Heart right ventricle (tissue), 16 donors: ENCODE data around the gene AQP7. TPM values are rescaled to one million over a fixed set of nuclear protein-coding genes. Genes with fewer than 3 reads are reported as not detected.

Experiments used
- ATAC-seq, 8 donors: fragments of 200-7000 bp; cut with Tn5 transposase; one replicate each; pipeline ENCODE4 v1.9.1; 2020; ENCODE audit warnings: mild to moderate bottlenecking in 8 of 8, moderate library complexity in 8 of 8, moderate number of reproducible peaks in 1 of 8
- DNase-seq, 2 donors: peaks; one replicate each; pipeline ENCODE4 v3.0.0-alpha.2; 2020
- H3K27ac ChIP-seq, 10 donors: fragments of 200-600 bp; sonication (generic) in 2 of 10; one replicate each; pipeline versions ENCODE4 v1.5.0 to v1.8.0; 2020 to 2022; ENCODE audit warnings: mild to moderate bottlenecking in 3 of 10
- H3K27me3 ChIP-seq, 7 donors: fragments of 200-600 bp; one replicate each; pipeline ENCODE4 v1.8.0; 2021 to 2022; ENCODE audit warnings: mild to moderate bottlenecking in 2 of 7
- H3K36me3 ChIP-seq, 9 donors: fragments of 200-600 bp; sonication (generic) in 1 of 9; one replicate each; pipeline versions ENCODE4 v1.5.0 to v1.8.0; 2020 to 2022; ENCODE audit warnings: mild to moderate bottlenecking in 2 of 9
- H3K4me1 ChIP-seq, 9 donors: fragments of 200-600 bp; sonication (generic) in 1 of 9; one replicate each; pipeline versions ENCODE4 v1.5.0 to v1.8.0; 2020 to 2022; ENCODE audit warnings: mild to moderate bottlenecking in 4 of 9
- H3K4me3 ChIP-seq, 10 donors: fragments of 200-600 bp; sonication (generic) in 2 of 10; one replicate each; pipeline versions ENCODE4 v1.5.0 to v1.8.0; 2020 to 2022; ENCODE audit warnings: mild to moderate bottlenecking in 7 of 10, moderate library complexity in 2 of 10
- H3K9me3 ChIP-seq, 11 donors: fragments of 200-600 bp in 10 of 11; sonication (generic) in 2 of 11; one replicate each; pipeline versions ENCODE4 v1.5.0 to v1.8.0; 2013 to 2022; ENCODE audit warnings: mild to moderate bottlenecking in 2 of 11, control low read depth in 1 of 11, moderate library complexity in 1 of 11
- WGBS, 2 donors: extraction: QIAGEN DNeasy Blood & Tissue Kit; methylation state at CpG; one replicate each; pipeline ENCODE4 v1.1.7; 2013; ENCODE audit warnings: inconsistent platforms in 1 of 2; 5-methylcytosine and 5-hydroxymethylcytosine counted together
- intact Hi-C, 10 donors: fragments of 100-400 bp; cut with DNase I; formaldehyde crosslinking; loops; one replicate each; pipeline versions ENCODE4 v1.11.1 to v1.14.2; 2022
- polyA plus RNA-seq, 2 donors: library from polyadenylated mRNA; stranded (reverse); fragments of 200-250 nt; gene quantifications; one replicate each; pipeline ENCODE4 v1.2.3, GENCODE V29; 2013
- total RNA-seq, 10 donors: library from RNA; stranded (reverse); fragmentation: NEBNext Ultra II Directional in 3 of 10; extraction: Animal tissue kit (Norgen Biotek cat#: 25700) in 3 of 10; gene quantifications; one replicate each; pipeline versions ENCODE4 v1.2.1 to v1.2.4, GENCODE V29; 2021 to 2023
- TF ChIP-seq, protein P1 (sequence below), 9 donors: fragments of 200-600 bp; sonication (generic) in 2 of 9; IDR thresholded peaks; one replicate each; pipeline versions ENCODE4 v1.5.0 to v1.8.0; 2021 to 2022; ENCODE audit warnings: antibody characterized with exemption in 9 of 9, mild to moderate bottlenecking in 5 of 9, moderate library complexity in 1 of 9
- donor health status: Arrhythmogenic right ventricular cardiomyopathy.
- donor health status: ischemic (EF 13 %, LVEDD 7.1; RV severe dilation, severe dysfunction).
- donor health status: healthy with polysubstance abuse.
- donor health status: DM: no; HTN: yes; CAD: no.
- donor health status: DM: no; HTN: no; CAD: no.
- donor health status: ischemic (EF 25% LVEDD 6.9; RV normal size, moderate dysfunction).
- donor health status: ischemic (EF 25% LVEDD 5.7; RV mildly dilated, moderate dysfunction).
- donor health status: healthy.
- donor health status: DM: yes; HTN: yes; CAD: no.
- donor health status: Ischemic cardiomyopathy.
- donor health status: ischemic (EF 35%, LVEDD 5.7; RV mildly dilated, moderate dysfunction).
- donor health status: nonischemic (EF 11% LVEDD 7.7; RV severe dilation, severe dysfunction).
- donor health status: DM: yes; HTN: yes; CAD: no.
- donor health status: PGD.
- donor health status: ischemic (EF 29% LVEDD 5.4; RV normal size, mild dysfunction).
- donor health status: nonischemic (EF 23%, LVEDD 6.1; RV moderate dilation, normal function).

AQP7 gene
- total and polyA plus RNA-seq, 12 donors: 28.2 to 255 (median 133) TPM

GRCh38 chr9:33346564-33346963 lies 55.8 kb downstream of the AQP7 start:
- 89 to 91% methylated on average over 4 of the region's 4 CpGs for WGBS, 2 donors
- intact Hi-C loops: loop anchor here in 1 of 10 donors (10.0 kb wide), 1 partner anchor 72 kb away; no protein-coding TSS in a partner anchor
- ATAC-seq (no peak), DNase-seq (no peak)
- H3K36me3 ChIP-seq: peaks cover 0 to 94% (median 73%) of the 10 kb centered on the region in 9 donors
- H3K4me1 ChIP-seq: peaks cover 0 to 16% (median 4%) of the 10 kb centered on the region in 9 donors
- TF ChIP-seq, protein P1, sequence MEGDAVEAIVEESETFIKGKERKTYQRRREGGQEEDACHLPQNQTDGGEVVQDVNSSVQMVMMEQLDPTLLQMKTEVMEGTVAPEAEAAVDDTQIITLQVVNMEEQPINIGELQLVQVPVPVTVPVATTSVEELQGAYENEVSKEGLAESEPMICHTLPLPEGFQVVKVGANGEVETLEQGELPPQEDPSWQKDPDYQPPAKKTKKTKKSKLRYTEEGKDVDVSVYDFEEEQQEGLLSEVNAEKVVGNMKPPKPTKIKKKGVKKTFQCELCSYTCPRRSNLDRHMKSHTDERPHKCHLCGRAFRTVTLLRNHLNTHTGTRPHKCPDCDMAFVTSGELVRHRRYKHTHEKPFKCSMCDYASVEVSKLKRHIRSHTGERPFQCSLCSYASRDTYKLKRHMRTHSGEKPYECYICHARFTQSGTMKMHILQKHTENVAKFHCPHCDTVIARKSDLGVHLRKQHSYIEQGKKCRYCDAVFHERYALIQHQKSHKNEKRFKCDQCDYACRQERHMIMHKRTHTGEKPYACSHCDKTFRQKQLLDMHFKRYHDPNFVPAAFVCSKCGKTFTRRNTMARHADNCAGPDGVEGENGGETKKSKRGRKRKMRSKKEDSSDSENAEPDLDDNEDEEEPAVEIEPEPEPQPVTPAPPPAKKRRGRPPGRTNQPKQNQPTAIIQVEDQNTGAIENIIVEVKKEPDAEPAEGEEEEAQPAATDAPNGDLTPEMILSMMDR (IDR thresholded peaks at IDR 0.05): no peak
- H3K4me3 ChIP-seq: no peak overlapping the region
- no peak overlapping the region for H3K27ac ChIP-seq
- H3K27me3 ChIP-seq: no peaks in the 10 kb centered on the region
- no peaks in the 10 kb centered on the region for H3K9me3 ChIP-seq

GRCh38 chr9:33344145-33344544 lies 58.2 kb downstream of the AQP7 start:
- DNase-seq (no peak), ATAC-seq (no peak)
- Histone ChIP-seq H3K4me3 (no peak overlapping the region), H3K27me3 (no peaks in the 10 kb centered on the region), H3K4me1 (no peaks in the 10 kb centered on the region), H3K9me3 (peaks cover 0 to 11% (median 4%) of the 10 kb centered on the region in 11 donors), H3K36me3 (peaks cover 11 to 100% (median 90%) of the 10 kb centered on the region in 9 donors), H3K27ac (no peak overlapping the region)
- intact Hi-C loops: loop anchor here in 1 of 10 donors (10.0 kb wide), 1 partner anchor 69 kb away; no protein-coding TSS in a partner anchor
- WGBS, 2 donors: 76 to 78% methylated on average over 3 of the region's 3 CpGs
- TF ChIP-seq, protein P1 (IDR thresholded peaks at IDR 0.05): no peak

- peaks cover 14 to 100% (median 77%) of the 10 kb centered on the region in 9 donors for H3K36me3 ChIP-seq
- H3K27me3 ChIP-seq: no peaks in the 10 kb centered on the region
- H3K4me1 ChIP-seq: no peaks in the 10 kb centered on the region
- no peak overlapping the region for H3K27ac ChIP-seq
- ATAC-seq (no peak), DNase-seq (no peak)
- 82 to 86% methylated on average over 3 of the region's 3 CpGs for WGBS, 2 donors
- intact Hi-C loops: loop anchor here in 1 of 10 donors (10.0 kb wide), 1 partner anchor 66 kb away; no protein-coding TSS in a partner anchor
- H3K9me3 ChIP-seq: peaks cover 0 to 11% (median 4%) of the 10 kb centered on the region in 11 donors
- TF ChIP-seq, protein P1 (IDR thresholded peaks at IDR 0.05): no peak
- H3K4me3 ChIP-seq: no peak overlapping the region
These were observed 61.2 kb downstream of the AQP7 start for GRCh38 chr9:33341182-33341581.

DNA sequence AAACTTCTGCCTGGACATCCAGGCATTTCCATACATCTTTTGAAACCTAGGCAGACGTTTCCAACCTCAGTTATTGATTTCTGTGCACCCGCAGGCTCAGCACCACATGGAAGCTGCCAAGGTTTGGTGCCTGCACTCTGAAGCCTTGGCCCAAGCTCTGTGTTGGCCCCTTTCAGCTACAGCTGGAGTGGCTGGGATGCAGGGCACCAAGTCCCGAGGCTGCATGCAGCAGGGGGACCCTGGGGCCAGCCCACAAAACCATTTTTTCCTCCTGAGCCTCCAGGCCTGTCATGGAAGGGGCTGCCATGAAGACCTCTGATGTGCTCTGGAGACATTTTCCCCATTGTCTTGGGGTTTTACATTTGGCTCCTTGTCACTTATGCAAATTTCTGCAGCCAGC lies 62.2 kb downstream of the AQP7 start:
- DNase-seq: no peak
- Histone ChIP-seq H3K27ac (no peak overlapping the region), H3K27me3 (no peaks in the 10 kb centered on the region), H3K4me3 (no peak overlapping the region), H3K36me3 (peaks cover 14 to 100% (median 72%) of the 10 kb centered on the region in 9 donors), H3K9me3 (peaks cover 0 to 11% (median 4%) of the 10 kb centered on the region in 11 donors), H3K4me1 (no peaks in the 10 kb centered on the region)
- TF ChIP-seq, protein P1 (IDR thresholded peaks at IDR 0.05): no peak
- ATAC-seq: no peak
- WGBS, 2 donors: 94 to 98% methylated on average over 3 of the region's 3 CpGs
- intact Hi-C loops: loop anchor here in 1 of 10 donors (10.0 kb wide), 1 partner anchor 65 kb away; no protein-coding TSS in a partner anchor

Other genes starting within 250 kb of the AQP7 start
- gene B4GALT1, start 235.2 kb downstream of the AQP7 start, total RNA-seq: 100 to 1,000 TPM in 1 of 10 donors, 10 to 100 TPM in 9; 30.0 to 117 (median 43.1) TPM
- 10 to 100 TPM; 14.8 to 29.0 TPM for gene B4GALT1, start 235.2 kb downstream of the AQP7 start, polyA plus RNA-seq
- gene SPINK4, start 162.4 kb downstream of the AQP7 start, total RNA-seq: not detected
- not detected for gene SPINK4, start 162.4 kb downstream of the AQP7 start, polyA plus RNA-seq
- gene BAG1, start 137.9 kb downstream of the AQP7 start, total RNA-seq: 100 to 1,000 TPM in 8 of 10 donors, 10 to 100 TPM in 2; 95.3 to 159 (median 132) TPM
- gene BAG1, start 137.9 kb downstream of the AQP7 start, polyA plus RNA-seq: 100 to 1,000 TPM in 1 of 2 donors, 10 to 100 TPM in 1; 71.9 to 148 TPM
- 10 to 100 TPM; 41.4 to 57.2 (median 53.5) TPM for gene CHMP5, start 137.5 kb downstream of the AQP7 start, total RNA-seq
- 10 to 100 TPM; 24.1 to 55.6 TPM for gene CHMP5, start 137.5 kb downstream of the AQP7 start, polyA plus RNA-seq
- 10 to 100 TPM; 27.9 to 44.1 (median 34.5) TPM for gene NFX1, start 112.1 kb downstream of the AQP7 start, total RNA-seq
- 10 to 100 TPM; 14.5 to 15.1 TPM for gene NFX1, start 112.1 kb downstream of the AQP7 start, polyA plus RNA-seq
- 10 to 100 TPM in 5 of 10 donors, 1 to 10 TPM in 5; 1.9 to 37.2 (median 10.1) TPM for gene AQP3, start 45.0 kb upstream of the AQP7 start, total RNA-seq
- 10 to 100 TPM in 1 of 2 donors, 1 to 10 TPM in 1; 9.2 to 14.4 TPM for gene AQP3, start 45.0 kb upstream of the AQP7 start, polyA plus RNA-seq
- 10 to 100 TPM; 13.0 to 23.2 (median 14.1) TPM for gene NOL6, start 71.4 kb upstream of the AQP7 start, total RNA-seq
- gene NOL6, start 71.4 kb upstream of the AQP7 start, polyA plus RNA-seq: 10 to 100 TPM; 20.9 to 21.6 TPM
- under 1 TPM in 4 of 10 donors, not detected in 6; 0.13 to 0.93 (median 0.48) TPM for gene ANKRD18B, start 121.7 kb upstream of the AQP7 start, total RNA-seq
- 1 to 10 TPM in 1 of 2 donors, under 1 TPM in 1; 0.13 to 1.8 TPM for gene ANKRD18B, start 121.7 kb upstream of the AQP7 start, polyA plus RNA-seq